ENCODE measurements around the gene ATP8A2. TPM values are rescaled to one million over a fixed set of nuclear protein-coding genes. Genes with fewer than 3 reads are reported as not detected.
"Not testable (repeated sequence)": the region's sequence is repeated elsewhere in the genome, so short reads cannot be mapped to it uniquely, and the experiment has no call there.

The ATP8A2 gene
- total and polyA plus RNA-seq, 9 of the 15 experiments (the other 6 are each of a cell fraction or from before 2014, with no cell fraction given) = under 0.01 to 0.33 (median 0.06) TPM; not detected in 4

DNA sequence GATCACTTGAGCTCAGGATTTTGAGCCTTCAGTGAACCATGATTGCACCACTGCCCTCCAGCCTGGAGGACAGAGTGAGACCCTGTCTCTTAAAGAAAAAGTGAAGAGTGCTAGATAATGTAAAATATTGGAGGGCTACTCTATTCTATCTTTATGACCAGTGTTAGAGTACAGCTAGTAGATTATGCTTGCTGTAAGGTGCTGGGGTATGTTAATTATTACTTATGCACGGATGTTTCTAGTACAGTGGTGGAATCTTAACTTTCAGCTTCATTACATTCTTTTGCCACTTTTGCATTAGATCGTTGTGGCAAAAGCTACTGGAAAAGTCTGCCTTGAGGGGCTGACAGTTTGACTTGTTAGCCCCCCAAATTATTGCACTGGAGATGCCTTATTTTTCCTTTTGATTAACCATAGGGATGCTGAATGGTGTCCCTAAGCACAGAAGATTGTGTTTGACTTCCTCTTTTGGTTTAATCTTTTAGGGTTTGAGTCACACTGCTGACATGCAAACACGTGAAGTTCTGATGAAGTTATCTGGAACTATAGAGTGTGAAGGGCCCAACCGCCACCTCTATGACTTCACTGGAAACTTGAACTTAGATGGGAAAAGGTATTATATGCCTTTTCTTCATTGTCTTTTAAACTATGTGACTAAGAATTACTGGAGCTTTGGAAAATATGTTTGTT lies 169.8 kb downstream of the ATP8A2 start (continued):
- TF ChIP-seq L3MBTL2 (IDR thresholded peaks at IDR 0.05) (peak; percentile 74), ZNF12 (CRISPR knock-in tag; IDR thresholded peaks at IDR 0.05) (no peak), SPI1 (IDR thresholded peaks at IDR 0.05; ENCODE audit: borderline replicate concordance, low read depth, low read length) (peak; percentile 80), FOSL1 (tag; conservative IDR thresholded peaks at IDR 0.05) (peak; percentile 61)
- TF ChIP-seq, protein P1, sequence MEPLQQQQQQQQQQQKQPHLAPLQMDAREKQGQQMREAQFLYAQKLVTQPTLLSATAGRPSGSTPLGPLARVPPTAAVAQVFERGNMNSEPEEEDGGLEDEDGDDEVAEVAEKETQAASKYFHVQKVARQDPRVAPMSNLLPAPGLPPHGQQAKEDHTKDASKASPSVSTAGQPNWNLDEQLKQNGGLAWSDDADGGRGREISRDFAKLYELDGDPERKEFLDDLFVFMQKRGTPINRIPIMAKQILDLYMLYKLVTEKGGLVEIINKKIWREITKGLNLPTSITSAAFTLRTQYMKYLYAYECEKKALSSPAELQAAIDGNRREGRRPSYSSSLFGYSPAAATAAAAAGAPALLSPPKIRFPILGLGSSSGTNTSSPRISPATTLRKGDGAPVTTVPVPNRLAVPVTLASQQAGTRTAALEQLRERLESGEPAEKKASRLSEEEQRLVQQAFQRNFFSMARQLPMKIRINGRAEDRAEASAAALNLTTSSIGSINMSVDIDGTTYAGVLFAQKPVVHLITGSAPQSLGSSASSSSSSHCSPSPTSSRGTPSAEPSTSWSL (CRISPR knock-in tag; IDR thresholded peaks at IDR 0.05; ENCODE audit: borderline replicate concordance) = no peak

DNA sequence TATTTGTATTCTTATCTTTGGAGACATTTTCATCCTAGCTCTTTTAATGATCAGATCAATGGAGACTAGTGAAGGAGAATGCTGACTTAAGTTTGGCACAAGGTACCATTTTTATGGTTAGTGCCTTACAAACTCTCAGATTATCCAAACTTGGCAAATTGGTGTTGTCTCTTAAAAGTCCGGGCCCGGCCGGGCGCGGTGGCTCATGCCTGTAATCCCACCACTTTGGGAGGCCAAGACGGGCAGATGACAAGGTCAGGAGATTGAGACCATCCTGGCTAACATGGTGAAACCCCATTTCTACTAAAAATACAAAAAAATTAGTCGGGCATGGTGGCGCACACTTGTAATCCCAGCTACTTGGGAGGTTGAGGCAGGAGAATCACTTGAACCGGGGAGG lies 177.2 kb downstream of the ATP8A2 start:
- H3K27me3 ChIP-seq (ENCODE audit: control insufficient read depth in 2 of 2, insufficient read depth in 2 of 2, low read length in 2 of 2); CTCF ChIA-PET (ENCODE audit: low intra/inter-chr PET ratio); POLR2A ChIA-PET; H3K9ac ChIP-seq (ENCODE audit: insufficient read depth in 1 of 2, low read depth in 2 of 2, low read length in 2 of 2); H4K20me1 ChIP-seq (replicated peaks; ENCODE audit: control insufficient read depth, insufficient read depth, low read length); H3K4me1 ChIP-seq (replicated peaks in 1 of 2; ENCODE audit: control insufficient read depth in 2 of 2, insufficient read depth in 2 of 2, low read length in 2 of 2); ATAC-seq; H3K4me2 ChIP-seq (ENCODE audit: insufficient read depth, low read length); intact Hi-C loops (cut with micrococcal nuclease); in situ Hi-C loops (cut with MboI); FAIRE-seq; H2AFZ ChIP-seq (ENCODE audit: low read depth, low read length); H3K79me2 ChIP-seq (ENCODE audit: control insufficient read depth, insufficient read depth, low read length); H3K4me3 ChIP-seq; H3K9me3 ChIP-seq (replicated peaks; ENCODE audit: control insufficient read depth, insufficient read depth, low read depth, low read length); H3K27ac ChIP-seq (ENCODE audit: extremely low read depth, low read depth, low read length); H3K36me3 ChIP-seq (ENCODE audit: control insufficient read depth, insufficient read depth, low read length); H3K9me1 ChIP-seq (ENCODE audit: control insufficient read depth, insufficient read depth, low read length); DNase-seq (ENCODE audit: extremely low read depth in 1 of 4, low spot score in 3 of 4); BruUV-seq (replicated peaks): not testable (repeated sequence)
- WGBS (ENCODE audit: insufficient coverage, low coverage, missing lambda C conversion rate) = 3% methylated on average over 9 of the region's 9 CpGs

Data from K562 (cell line).